OCI-LY3 (cell line): ENCODE results near the gene LYPD5.
A peak's percentile ranks its signal among the peaks of the same experiment; 100 is the strongest.

Experiments
- H2AFZ ChIP-seq: fragments of 200-600, 300-600 bp; shearing (Covaris generic); 2 replicates; pipeline ENCODE4 v1.6.0; 2014; ENCODE audit warnings: antibody characterized with exemption, low read depth, low read length
- H3K27ac ChIP-seq: fragments of 200-600, 300-600 bp; sonication (generic); 2 replicates; pipeline ENCODE4 v1.5.1; 2014; ENCODE audit warnings: mild to moderate bottlenecking, low read length, moderate library complexity, mixed read lengths
- H3K27me3 ChIP-seq: fragments of 200-600, 300-600 bp; sonication (generic); 2 replicates; pipeline ENCODE4 v1.6.1; 2014; ENCODE audit warnings: low read depth, low read length, mixed read lengths
- H3K36me3 ChIP-seq: fragments of 200-600, 300-600 bp; sonication (generic); replicated peaks from 2 replicates; pipeline ENCODE3; 2014; ENCODE audit warnings: low read depth, low read length, mixed read lengths
- H3K4me1 ChIP-seq: fragments of 300-600, 200-600 bp; sonication (generic); 2 replicates; pipeline ENCODE4 v1.6.1; 2014; ENCODE audit warnings: low read length, mixed read lengths
- H3K4me2 ChIP-seq: fragments of 200-600, 300-600 bp; sonication (generic); 2 replicates; pipeline ENCODE4 v1.6.1; 2014; ENCODE audit warnings: low read length, mixed read lengths
- H3K4me3 ChIP-seq: fragments of 300-600, 200-600 bp; sonication (generic); 2 replicates; pipeline ENCODE4 v1.5.1; 2014; ENCODE audit warnings: antibody characterized with exemption, mild to moderate bottlenecking, low read length, moderate library complexity
- H3K79me2 ChIP-seq: fragments of 300-600, 200-600 bp; shearing (Covaris generic); 2 replicates; pipeline ENCODE4 v1.6.1; 2014; ENCODE audit warnings: mild to moderate bottlenecking, low read length, mixed read lengths
- H3K9ac ChIP-seq: fragments of 300-600, 200-600 bp; shearing (Covaris generic); 2 replicates; pipeline ENCODE4 v1.6.0; 2014; ENCODE audit warnings: mild to moderate bottlenecking, low read length, moderate library complexity
- H3K9me3 ChIP-seq: fragments of 200-600, 300-600 bp; shearing (Covaris generic); 2 replicates; pipeline ENCODE4 v1.6.1; 2014; ENCODE audit warnings: low read length, mixed read lengths; ENCODE audit not compliant: insufficient read depth
- H4K20me1 ChIP-seq: fragments of 200-600, 300-600 bp; sonication (generic); 2 replicates; pipeline ENCODE4 v1.6.1; 2016; ENCODE audit warnings: low read length, mixed read lengths; ENCODE audit not compliant: insufficient read depth
- CTCF ChIP-seq: fragments of 200-600, 300-600 bp; sonication (generic); IDR thresholded peaks from 2 replicates; pipeline ENCODE4 v1.5.1; 2014; ENCODE audit warnings: antibody characterized with exemption, low read length, low read depth
- EZH2phosphoT487 ChIP-seq: fragments of 200-600 bp; shearing (Covaris generic); IDR thresholded peaks from 2 replicates; pipeline ENCODE4 v1.6.1; 2018; ENCODE audit warnings: antibody characterized with exemption, mixed run types, low read depth

The LYPD5 gene

DNA sequence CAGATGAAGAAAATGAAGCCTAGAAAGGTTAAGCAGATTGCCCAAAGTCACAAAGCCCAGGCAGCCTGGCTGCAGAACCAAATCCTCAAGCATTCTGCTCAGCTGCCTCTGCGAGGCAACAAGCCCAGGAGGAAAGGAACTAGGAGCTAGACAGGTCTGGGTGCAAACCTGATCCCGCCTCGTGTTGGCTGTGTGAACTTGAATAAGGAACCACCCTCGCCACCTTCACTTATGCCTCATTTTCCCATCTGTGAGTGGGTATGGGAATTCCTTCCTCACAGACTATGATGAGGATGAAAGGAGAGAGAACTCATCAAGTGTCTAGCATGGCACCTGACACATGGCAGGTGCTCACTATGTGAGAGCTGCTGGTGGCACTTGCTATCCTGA is 54.0 kb downstream of the LYPD5 start:
- Histone ChIP-seq H3K4me3 (peak overlapping the region; percentile 25; the same call in 1 of the 2 replicates), H3K79me2 (peaks cover 14% of the 10 kb centered on the region), H4K20me1 (no peaks in the 10 kb centered on the region), H3K27ac (peak overlapping the region; percentile 66), H3K4me1 (peaks cover 69% of the 10 kb centered on the region), H3K27me3 (no peaks in the 10 kb centered on the region), H3K9ac (peak overlapping the region; percentile 56), H3K4me2 (peak overlapping the region; percentile 54), H2AFZ (no peak overlapping the region), H3K36me3 (peaks cover 80% of the 10 kb centered on the region), H3K9me3 (no peaks in the 10 kb centered on the region)
- no peak for TF ChIP-seq EZH2phosphoT487

DNA sequence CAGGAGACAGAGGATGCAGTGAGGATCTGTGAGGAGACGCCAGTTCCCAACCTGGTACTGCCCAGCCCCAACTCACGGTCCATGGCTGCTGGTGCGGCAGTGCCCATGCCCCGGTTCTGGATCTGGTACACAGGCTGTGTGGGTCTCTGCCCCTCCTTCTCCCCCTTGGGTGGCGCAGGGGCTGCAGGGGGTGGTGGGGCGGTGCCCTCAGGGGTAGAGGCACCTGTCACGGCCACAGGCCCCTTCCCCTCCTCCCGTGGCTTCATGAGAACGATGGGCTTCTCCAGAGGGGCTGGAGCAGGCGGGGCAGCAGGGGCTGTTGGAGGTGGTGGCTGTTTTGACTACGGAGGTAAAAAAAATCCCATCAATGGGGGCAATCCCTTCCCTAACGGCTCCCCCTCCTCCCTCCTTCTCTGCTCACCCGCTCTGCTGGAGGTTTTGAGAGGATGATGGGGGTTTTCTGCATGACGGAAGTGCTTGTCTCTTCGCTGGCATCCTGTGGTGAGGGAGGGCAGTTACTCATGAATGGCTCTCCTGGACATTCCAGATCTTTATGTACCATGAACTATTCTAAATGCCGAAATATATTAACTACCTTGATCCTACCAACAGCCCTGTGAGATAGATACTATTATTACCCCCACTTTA is 54.6 kb downstream of the LYPD5 start:
- H3K27ac ChIP-seq: peak overlapping the region; percentile 66
- peak overlapping the region; percentile 25; the same call in 1 of the 2 replicates for H3K4me3 ChIP-seq
- H3K36me3 ChIP-seq: peaks cover 78% of the 10 kb centered on the region

More for the DNA sequence above, 54.6 kb downstream of the LYPD5 start:
- Histone ChIP-seq H4K20me1 (no peaks in the 10 kb centered on the region), H3K9me3 (no peaks in the 10 kb centered on the region), H3K27me3 (no peaks in the 10 kb centered on the region), H3K4me1 (peaks cover 64% of the 10 kb centered on the region), H2AFZ (no peak overlapping the region), H3K9ac (peak overlapping the region; percentile 56), H3K4me2 (peak overlapping the region; percentile 54), H3K79me2 (peaks cover 9% of the 10 kb centered on the region)
- TF ChIP-seq CTCF (no peak), EZH2phosphoT487 (no peak)
